COLO829 (cell line): ENCODE data around the gene AKT3.

Experiments used
- DNase-seq: peaks from one replicate; pipeline ENCODE4 v3.0.0; 2012; ENCODE audit warnings: low spot score

The AKT3 gene

DNA sequence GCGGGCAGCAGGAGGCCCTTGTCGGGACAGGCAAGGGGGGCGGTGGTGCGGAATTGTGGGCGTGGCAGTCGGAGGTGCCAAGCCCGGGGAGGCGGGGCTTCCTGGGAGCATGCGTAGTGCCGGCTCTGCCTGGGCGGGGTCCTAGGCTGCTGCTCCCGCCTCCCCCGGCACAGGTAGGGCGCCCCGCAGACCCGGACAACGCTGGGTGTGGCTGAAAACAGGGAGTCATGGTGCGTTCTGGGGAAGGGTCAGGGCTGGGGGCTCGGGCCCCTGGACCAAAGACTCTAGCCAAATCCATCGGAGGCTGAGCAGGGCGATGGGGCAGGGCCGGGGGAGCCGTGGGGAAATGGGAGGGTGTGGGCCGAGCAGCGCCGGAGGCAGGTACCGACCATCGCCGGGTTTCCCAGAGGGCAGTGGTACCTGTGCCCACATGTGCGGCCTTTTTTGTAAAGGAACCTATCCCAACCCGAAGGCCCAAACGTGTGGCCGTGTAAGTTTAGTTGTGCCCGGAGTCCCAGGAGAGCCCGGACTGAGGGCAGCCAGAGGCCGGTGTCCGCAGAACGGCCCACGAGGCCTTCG is 362.3 kb downstream of the AKT3 start:
- DNase-seq: no peak

DNA sequence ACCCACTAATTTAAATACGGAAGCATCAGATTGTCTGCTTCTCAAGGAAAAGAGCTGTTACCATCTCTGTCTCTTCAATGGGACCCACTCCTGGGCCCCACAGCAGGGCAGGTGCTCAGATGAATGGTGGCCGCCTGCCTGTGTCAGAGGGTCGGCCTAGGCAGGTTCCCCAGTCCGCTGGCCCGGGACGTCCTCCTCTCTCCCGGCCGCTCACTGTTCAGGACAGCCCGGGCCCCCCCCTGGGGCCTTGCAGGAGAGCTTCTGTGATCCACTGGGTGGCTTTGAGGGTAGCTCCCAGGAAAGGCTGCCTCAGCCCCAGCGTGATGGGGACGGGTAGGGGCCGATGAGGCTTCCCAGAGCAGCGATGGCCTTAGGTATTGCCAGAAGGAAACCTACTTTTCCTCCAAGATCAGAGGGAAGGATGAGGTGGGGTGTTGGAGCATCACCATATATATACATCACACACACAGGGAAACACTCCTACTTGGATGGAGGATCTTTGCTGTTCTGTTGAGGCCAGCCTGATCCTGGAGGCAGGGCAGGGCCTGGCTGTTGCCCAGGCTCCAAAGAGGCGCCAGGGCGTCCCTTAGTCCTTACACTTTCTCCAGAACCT is 362.9 kb downstream of the AKT3 start:
- DNase-seq: no peak

DNA sequence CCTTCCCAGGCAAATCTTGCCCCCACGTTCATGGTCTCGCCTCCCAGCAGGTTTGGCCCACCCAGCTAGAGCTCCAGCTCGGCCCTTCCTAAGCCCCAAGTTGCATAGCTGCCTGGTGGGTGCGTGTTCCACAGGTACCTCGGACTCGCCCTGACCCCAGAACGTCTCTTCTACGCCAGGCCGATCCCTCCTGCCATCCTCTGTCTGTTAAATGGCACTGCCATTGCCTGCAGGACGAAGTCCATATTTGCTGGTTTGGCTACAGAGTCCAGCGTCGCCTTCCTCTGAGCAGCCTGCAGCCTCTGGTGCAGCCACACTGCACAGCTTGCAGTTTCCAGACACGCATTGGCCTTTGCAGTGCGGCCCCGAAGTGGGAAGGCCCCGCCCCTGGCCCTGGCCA is 366.1 kb downstream of the AKT3 start:
- DNase-seq: no peak

DNA sequence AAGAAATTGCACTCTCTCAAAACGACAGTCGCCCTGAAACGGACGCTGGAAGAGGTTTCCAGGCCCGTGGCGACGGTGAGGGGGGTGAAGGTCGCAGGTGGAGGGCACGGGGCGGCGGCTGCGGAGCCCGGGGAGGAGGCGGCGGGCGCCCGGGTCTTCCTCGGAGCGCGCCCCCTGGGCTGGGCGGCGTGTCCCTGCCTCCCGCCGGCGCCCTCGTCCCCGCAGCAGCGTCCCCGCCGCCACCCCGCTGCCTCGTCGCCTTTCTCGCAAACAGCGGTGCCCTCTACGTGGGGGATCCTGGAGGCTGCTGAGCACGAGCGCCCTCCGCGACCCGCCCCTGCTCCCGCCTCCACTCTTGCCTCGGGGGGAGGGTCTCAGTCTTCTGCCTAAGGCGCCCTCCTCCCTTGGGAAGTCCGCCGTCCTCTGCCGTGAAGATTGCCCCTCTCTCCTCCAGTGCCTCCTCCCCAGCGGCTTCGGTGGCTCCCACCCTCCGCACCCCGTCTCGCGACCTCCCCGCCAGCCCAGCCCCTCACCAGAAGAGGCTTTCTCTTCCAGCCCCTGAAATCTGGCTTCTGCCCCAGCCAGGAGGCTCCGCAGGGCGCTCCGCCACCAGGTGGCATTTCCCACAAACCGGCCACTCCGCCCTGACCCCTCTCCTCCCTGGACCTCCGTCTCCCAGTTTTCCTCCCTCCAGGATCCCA is 366.8 kb downstream of the AKT3 start:
- DNase-seq: no peak

DNA sequence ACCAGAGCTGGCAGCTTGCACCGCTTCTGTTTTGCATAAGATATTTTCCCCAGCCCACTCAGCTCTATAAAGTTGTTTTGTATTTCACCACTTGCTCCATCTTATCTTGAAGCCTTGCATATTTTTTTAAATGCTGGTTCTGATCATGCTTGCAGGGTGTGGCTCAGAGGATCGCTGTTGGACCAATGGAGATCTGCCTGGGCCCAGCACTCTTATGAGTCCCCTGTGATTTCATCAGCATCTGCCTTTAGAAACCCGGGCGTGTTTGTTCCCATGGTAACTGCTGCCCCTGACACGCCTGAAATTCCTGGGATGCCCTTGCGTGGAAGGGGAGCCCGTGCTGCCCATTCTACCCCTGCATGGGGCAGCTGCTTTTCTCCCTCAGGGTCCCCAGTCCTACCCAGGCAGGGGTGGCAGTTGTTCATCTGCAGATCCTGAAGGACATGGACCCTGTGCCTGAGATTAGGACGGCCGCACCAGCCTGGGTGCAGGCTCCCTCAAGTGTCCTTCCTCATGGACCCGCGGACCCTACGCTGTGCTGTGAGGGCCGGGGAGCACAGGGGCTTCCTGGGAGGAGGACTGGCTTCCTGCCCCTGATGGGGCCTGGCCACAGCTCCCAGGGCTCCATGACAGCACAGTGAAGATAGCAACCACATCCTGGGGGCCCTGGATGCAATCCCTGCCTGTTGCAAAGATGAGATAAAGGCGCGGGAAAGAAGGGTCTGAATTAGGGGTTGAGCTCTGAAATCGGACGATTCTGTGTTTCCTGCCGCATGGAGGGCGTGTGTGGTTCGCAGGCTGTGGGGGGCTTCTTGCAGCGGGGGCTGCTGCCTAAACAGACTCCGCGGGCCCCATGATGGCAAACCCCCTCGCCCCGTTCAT is 367.7 kb downstream of the AKT3 start:
- DNase-seq: no peak

DNA sequence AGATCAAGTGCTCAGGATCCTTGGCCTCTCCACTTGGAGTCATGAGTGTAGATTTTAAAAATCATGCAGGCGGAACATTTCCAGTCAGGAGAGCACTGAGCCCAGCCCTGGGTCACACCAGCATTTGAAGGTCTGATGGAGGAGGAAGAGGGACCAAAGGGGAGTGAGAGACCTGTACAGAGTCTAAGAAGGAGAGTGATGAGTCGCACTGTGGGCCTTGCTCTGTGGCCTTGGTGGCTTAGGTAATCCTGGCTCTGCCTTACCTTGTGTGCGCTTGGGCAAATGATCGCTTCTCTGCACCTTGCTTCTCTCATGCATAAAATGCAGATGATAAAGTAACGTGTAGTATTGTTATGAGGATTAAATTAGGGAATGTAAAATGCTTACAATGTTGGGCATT is 368.9 kb downstream of the AKT3 start:
- no peak for DNase-seq

DNA sequence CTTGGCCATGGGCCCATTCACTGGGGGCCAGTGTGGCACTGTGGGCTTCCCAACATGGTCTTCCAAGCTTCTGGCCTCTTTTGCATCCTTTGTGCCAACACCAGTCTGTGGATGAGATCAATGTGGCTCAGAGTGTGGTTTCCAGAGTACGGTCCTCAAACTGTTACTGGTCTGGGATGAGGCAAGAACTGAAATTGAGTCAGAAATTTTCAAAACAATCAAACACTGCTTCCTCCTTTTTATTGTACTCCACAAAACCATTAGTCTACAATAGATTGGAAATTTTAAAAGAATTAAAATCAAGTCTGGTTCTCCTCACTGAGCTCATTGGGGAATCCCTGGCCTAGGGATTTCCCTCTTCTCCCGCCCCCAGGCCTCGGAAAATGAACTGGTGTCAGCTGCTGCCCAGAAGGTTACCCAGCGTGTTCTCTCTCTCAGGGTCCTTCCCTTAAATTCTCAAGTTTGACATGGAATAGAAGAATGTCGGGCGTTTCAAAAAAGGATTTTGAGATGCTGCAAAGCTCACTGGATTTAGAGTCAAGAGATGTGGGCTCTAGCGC is 372.2 kb downstream of the AKT3 start:
- DNase-seq: no peak

DNA sequence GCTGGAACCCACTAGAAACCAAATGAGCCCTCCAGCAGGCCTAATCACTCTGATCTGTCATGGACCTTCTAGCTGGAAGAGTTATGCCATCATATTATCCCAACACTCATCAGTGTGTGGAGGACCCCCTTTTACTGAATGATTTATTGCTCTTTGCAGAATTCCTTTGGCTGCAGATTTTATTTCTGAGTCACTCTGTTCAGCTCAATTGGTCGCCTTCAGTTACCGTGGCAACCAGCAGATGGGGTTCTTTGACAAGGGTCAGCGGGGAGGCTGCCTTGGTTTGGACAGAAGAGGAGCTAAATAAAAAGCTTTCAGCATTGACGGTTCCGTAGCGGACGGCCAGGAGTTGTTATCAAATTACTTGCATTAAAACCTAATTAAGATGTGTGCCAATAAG is 374.1 kb downstream of the AKT3 start:
- no peak for DNase-seq

DNA sequence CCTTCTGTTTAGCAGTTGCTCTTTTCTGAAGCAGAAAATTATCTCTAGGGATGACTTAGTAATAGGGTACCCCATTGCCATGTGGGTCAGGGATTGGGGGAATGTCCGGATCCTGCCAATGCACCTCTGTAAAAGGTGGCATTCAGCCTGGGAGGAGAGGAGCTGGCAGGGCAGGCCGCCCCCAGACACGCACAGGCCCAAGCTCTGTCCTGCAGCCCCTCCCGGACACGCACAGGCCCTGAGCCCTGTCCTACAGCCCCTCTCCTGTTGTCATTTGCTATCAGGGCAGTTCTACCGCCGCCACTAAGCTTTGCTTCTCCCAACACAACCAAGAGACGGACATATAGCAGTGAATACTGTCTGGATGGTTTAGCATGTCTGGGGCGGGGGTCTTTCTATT is 375.1 kb downstream of the AKT3 start:
- DNase-seq: no peak

DNA sequence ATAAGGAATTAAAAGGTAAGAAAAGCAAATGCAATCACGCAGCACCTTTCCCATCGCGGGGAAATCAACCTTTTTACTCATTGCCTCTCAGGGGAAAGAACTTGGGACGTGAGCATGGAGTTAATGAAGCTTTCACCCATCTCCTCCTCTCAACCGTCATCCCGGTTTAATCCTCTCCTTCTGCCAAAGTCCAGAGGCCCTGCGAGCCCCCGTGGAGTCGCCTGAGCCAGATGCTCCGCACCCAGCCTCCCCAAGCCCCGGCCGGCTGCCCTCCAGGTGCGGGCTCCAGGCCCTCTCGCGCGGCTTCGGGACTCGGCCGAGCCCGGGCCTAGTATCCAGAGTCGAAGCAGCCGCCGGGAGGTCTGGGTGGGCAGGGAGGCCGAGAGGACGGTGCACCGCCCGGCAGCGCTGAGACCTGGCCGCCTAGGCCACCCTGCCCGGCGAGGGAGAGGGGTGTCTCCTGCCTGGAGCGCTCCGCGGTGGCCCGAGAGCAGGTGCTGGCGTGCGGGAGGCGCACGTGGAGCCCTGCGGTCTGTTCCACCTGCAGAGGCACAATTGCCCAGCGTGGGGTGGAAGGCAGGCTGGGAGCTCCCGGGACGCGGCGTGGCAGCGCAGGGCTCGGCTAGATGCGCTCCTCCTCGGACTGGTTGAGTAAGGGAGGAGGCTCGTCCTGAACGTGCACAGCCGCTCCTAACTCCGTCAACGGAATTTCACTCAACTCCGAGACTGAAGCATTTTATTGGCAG is 375.7 kb downstream of the AKT3 start:
- DNase-seq: no peak

DNA sequence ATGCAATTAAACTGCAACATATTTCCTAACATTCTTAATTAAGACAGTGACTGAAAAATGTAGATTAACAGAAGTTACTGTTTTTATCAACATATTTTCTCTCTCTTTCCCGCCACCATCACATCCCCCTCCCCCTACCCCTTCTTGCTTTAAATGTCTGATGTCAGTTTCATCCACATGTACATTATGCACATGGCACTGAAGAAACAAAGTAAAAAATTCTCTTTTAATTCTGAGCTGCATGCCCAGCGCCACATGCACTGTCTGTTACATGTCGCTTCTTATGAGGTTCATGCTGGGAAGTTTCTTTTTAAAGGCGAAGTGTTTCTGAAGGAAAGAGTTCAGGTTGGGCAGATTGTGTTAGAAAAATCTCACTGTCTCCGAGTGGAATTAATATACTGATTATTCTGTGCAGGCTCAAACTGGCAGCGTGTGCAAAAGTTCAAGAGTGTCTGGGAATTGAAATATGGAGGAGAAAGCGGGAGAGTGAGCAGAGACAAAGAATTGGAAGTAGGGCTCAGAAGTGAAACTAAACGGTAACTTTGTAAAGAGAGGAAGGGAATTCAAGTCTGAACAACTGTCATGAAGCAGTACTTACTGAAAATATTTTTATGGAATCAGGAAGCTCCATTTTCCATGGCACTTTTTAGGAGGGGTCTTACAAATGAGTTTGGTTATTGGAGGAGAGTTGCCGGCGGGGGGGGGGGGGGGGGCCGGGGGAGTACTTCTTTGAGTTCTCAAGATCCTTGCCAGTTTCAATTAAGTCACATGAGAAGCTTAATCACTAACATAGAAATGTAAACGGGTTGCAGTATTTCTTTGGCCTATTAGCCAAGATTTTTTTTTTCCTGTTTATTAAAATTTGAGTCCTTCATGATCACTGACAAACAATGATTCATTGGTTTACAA is 376.6 kb downstream of the AKT3 start:
- peak; percentile 25 for DNase-seq

DNA sequence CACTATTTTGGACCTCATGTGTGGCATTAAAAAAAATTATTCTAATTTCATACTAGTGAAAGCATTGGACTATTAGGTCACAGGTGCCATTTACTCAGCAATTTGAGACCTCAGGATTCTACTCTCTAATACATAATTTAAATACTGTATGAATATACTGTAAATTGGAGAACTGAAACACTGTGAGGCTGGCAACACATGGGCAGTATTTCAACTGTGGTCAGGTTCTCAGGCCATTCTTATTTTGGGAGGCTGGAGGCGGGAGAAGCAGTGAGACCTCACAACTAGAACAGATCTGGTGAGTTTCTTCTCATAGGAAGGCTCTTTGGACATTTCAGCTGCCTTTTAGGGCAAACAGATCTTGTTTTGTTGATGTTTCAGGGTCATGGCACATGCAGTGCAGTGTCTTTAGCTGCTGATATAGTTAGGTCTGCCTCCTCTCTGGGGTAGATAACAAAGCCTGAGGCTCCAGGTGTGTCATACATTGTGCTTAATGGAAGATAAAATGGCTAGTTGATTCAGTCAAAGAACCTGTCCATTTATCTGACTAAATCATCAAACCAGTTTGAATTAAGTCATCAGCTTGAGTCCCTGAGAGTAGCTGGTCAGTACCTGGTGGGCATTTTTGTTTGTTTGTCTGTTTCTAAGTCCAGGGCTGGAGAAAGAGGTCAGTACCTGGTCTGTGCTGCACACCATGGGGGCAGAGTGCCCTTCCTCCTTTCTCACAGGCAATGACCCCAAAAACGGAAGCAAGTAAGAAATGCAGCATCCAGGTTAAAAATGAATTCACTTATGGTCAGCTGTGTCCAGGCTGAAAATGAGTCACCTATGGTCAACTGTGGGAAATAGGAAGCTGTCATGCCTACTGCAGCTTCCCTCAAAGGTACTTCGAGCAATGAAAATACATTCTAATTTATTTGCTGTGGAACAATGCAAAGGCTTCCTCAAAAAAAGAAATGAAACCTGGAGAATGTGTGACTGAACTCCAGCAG is 378.0 kb downstream of the AKT3 start:
- DNase-seq: no peak

DNA sequence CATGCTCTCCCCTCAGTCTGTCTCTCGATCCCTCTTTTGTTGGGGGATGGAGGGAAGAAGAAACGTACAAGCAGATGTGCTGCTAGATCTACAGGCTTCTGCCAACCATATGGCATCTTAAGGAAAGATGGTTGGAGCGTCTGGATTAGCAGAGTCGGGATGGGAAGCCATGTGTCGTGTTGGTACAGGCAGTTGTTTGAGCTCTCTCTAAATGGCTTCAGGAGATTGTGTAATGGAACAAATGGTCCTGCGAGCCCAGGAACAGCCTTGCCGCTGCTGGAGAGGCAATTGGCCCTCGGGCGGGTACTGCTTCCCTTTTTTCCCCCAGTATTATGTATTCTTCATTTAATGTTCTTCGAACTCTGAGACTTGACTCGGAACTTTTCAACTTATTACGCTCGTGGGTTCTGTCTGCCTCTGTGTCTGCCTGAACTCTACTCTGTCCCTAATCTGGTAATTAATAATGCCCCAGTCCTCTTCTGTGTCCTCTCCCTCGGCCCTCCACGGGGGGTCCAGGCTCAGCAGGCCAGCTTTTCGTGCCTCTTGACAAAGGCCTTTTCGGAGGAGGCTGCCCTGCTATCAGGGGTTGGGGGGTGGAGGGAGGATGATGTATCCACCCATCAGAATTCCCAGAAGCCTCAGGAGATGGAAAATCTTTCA is 378.9 kb downstream of the AKT3 start:
- DNase-seq: no peak

DNA sequence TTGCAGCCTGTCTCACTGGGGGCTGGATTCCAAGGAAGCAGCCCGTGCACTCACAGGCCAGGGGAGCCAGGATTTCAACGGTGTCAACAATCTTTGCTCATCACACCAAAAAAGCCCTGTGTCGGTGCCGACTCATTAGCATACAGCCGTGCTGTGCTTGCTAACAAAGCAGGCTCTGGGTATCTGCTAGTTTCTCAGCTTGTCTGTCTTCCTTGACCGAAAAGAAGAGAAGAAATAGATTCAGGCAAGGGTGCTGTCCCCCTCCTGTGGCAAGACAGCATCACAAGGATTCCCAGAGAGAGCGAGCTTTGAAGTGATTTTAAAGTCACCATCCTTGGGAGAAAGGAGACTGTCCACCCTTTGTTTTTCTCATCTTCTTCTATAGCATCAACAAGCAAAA is 379.5 kb downstream of the AKT3 start:
- DNase-seq: no peak

DNA sequence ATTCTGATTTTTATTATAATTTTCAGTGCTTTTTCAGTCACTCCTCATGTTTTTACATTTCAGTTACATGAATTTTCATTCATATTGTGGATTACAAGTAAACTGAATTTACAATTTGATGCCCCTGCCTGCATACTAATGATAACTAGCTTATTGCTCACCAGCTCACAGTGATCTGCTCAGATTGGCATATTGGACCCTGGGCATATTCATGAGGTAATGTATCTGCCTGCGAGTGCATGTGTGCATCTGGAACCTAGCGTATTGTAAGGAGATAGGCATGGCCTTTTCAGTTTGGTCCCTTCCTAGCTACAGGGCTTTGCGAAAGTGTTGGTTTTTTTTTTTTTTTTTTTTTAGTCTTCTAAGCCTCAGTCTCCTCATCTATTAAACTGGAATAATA is 380.5 kb downstream of the AKT3 start:
- no peak for DNase-seq

DNA sequence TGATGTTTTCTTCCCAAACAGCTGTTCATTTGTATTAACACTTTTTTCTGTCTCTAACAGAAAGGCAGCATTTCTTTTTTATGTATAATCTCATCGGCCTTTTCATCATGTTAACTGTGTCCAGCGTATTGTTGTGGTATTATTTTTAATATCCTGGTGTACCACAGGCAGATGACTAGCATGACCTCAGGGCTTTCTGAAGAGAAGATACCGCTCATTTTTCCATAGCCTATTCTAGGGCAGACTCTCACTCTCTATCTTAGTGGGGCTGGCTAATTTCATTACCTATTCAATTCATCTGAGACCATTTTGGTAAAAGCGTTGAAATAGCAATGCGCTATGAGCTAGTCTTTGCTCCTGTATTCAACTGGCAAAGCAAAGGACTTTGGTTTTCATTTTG is 384.3 kb downstream of the AKT3 start:
- DNase-seq: no peak

DNA sequence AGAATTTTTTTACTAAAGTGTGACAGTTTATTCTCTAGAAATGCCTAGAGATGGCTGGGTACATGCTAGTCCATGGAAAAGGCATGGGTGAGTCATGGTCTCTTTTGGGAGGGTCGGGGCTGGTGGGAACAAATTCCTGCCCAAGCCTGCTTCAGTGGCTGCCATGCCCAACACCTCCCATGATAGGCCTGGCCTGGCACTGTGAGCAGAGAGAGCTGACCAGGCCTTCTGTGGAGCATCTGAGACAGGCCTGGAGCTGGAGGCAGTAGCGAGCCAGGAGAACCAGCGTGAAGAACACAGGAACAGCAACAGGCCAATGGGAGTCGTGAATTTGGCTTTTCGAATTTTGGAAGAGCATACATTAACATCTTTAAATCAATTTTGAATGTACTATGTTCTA is 385.0 kb downstream of the AKT3 start:
- no peak for DNase-seq

DNA sequence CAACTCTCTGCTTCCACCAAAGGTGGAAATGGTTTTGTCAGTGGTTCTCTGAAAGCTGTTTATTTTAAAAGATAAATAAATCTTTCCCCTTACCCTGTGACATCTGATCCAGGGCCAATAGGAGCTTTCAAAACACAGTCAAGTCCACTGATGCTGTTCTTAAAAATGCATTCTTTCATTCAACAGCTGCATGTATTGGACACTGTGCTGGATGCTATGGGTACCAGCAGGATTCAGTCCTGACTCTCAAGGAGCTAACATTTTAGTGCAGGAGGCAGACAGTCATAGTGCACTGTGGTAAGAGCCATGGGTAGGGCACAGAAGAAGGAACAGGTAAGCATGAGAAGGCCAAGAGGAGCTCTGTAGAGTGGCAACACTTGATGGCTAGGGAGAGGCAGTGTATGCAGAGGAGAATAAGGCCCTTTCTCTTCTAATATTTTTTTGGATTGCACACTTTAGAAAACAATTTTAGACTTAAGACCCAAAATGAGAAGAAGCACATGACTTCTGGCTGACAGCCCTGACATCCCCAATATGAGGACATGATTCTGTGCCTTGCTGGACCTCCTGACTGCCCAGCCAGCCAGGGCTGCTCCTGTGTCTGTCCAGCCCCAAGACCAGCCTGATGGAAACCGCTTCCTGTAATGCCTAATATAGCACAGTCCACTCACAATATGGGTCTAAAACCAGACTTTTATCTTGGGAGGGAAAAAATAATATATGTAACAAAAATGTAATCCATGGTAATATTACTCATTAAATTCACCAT is 386.9 kb downstream of the AKT3 start:
- DNase-seq: no peak
